Mesenchymal stem cell (in vitro differentiated cells and primary cell): Measurements from ENCODE around the gene TXNL4B.

Experiments used
- DNase-seq: peaks from one replicate; pipeline ENCODE4 v3.0.0-alpha.2; 2013
- H2AFZ ChIP-seq: one replicate; pipeline ENCODE4 v1.6.1; 2013; ENCODE audit warnings: low read depth, mild to moderate bottlenecking, control low read depth, inconsistent platforms, low read length, moderate library complexity
- H2AK5ac ChIP-seq: 2 replicates; pipeline ENCODE4 v1.6.1; 2013; ENCODE audit warnings: low read length, moderate library complexity, mild to moderate bottlenecking, inconsistent platforms; ENCODE audit not compliant: severe bottlenecking
- H2BK120ac ChIP-seq: one replicate; pipeline ENCODE4 v1.6.1; 2013; ENCODE audit warnings: low read depth, mild to moderate bottlenecking, inconsistent platforms, low read length, moderate library complexity
- H2BK12ac ChIP-seq, 2 experiments: one replicate each; pipeline ENCODE4 v1.6.1; 2013; ENCODE audit warnings: inconsistent platforms in 2 of 2, low read length in 2 of 2, mild to moderate bottlenecking in 2 of 2, moderate library complexity in 2 of 2, control low read depth in 1 of 2
- H2BK15ac ChIP-seq: one replicate; pipeline ENCODE4 v1.6.1; 2013; ENCODE audit warnings: mild to moderate bottlenecking, low read depth, inconsistent platforms; ENCODE audit not compliant: poor library complexity, severe bottlenecking
- H2BK5ac ChIP-seq: 2 replicates; pipeline ENCODE4 v1.6.1; 2013; ENCODE audit warnings: low read depth, mild to moderate bottlenecking, low read length, control low read depth, inconsistent platforms; ENCODE audit not compliant: poor library complexity, severe bottlenecking
- H3K14ac ChIP-seq, 2 experiments: one replicate each; pipeline ENCODE4 v1.6.1; 2013; ENCODE audit warnings: inconsistent platforms in 2 of 2, low read length in 2 of 2, control low read depth in 1 of 2, mild to moderate bottlenecking in 1 of 2, moderate library complexity in 1 of 2
- H3K18ac ChIP-seq, 2 experiments: one replicate each; pipeline ENCODE4 v1.6.1; 2013; ENCODE audit warnings: inconsistent platforms in 2 of 2, low read length in 2 of 2, control low read depth in 1 of 2, low read depth in 1 of 2, mild to moderate bottlenecking in 1 of 2
- H3K23ac ChIP-seq, 2 experiments: one replicate each; pipeline ENCODE4 v1.6.1; 2013; ENCODE audit warnings: inconsistent platforms in 2 of 2, low read length in 2 of 2, mild to moderate bottlenecking in 2 of 2, moderate library complexity in 2 of 2, control low read depth in 1 of 2
- H3K27ac ChIP-seq: 2 replicates; pipeline ENCODE4 v1.5.1; 2013; ENCODE audit warnings: mild to moderate bottlenecking, moderate library complexity, low read length, control low read depth, inconsistent platforms; ENCODE audit not compliant: poor library complexity, severe bottlenecking
- H3K27me3 ChIP-seq, 2 experiments: 2 replicates each; pipeline versions ENCODE4 v1.6.1 to v1.7.0; 2013; ENCODE audit warnings: low read length in 2 of 2, mild to moderate bottlenecking in 2 of 2, moderate library complexity in 2 of 2, control low read depth in 1 of 2, inconsistent platforms in 1 of 2; ENCODE audit not compliant: control insufficient read depth in 1 of 2, insufficient read depth in 1 of 2
- H3K36me3 ChIP-seq, 2 experiments: 2 replicates each; pipeline versions ENCODE4 v1.6.1 to v1.7.0; 2013; ENCODE audit warnings: low read length in 2 of 2, control low read depth in 1 of 2, inconsistent platforms in 1 of 2, low read depth in 1 of 2, mild to moderate bottlenecking in 1 of 2; ENCODE audit not compliant: insufficient read depth in 2 of 2, control insufficient read depth in 1 of 2
- H3K4ac ChIP-seq, 2 experiments: one replicate each; pipeline ENCODE4 v1.6.1; 2013; ENCODE audit warnings: inconsistent platforms in 2 of 2, low read length in 2 of 2, mild to moderate bottlenecking in 2 of 2, moderate library complexity in 2 of 2, control low read depth in 1 of 2, low read depth in 1 of 2
- H3K4me1 ChIP-seq: 2 replicates; pipeline ENCODE4 v1.6.1; 2013; ENCODE audit warnings: low read depth, low read length, control low read depth; ENCODE audit not compliant: control insufficient read depth, insufficient read depth
- H3K4me2 ChIP-seq: 2 replicates; pipeline ENCODE4 v1.6.1; 2013; ENCODE audit warnings: low read length, mild to moderate bottlenecking, inconsistent platforms; ENCODE audit not compliant: poor library complexity, severe bottlenecking
- H3K4me3 ChIP-seq, 2 experiments: 2 replicates each; pipeline versions ENCODE4 v1.5.1 to v1.7.0; 2013; ENCODE audit warnings: low read length in 2 of 2, mild to moderate bottlenecking in 2 of 2, control low read depth in 1 of 2, low read depth in 1 of 2; ENCODE audit not compliant: insufficient read depth in 1 of 2
- H3K79me1 ChIP-seq: replicated peaks from 2 replicates; pipeline ENCODE4 v1.6.1; 2013; ENCODE audit warnings: mild to moderate bottlenecking, control low read depth, low read length, inconsistent platforms; ENCODE audit not compliant: poor library complexity, severe bottlenecking
- H3K9ac ChIP-seq: 2 replicates; pipeline ENCODE4 v1.7.0; 2013; ENCODE audit warnings: mild to moderate bottlenecking, low read length, moderate library complexity
- H3K9me3 ChIP-seq: 2 replicates; pipeline ENCODE4 v1.7.0; 2013; ENCODE audit warnings: mild to moderate bottlenecking, low read length; ENCODE audit not compliant: control insufficient read depth
- H4K8ac ChIP-seq: one replicate; pipeline ENCODE4 v1.6.1; 2013; ENCODE audit warnings: inconsistent platforms, mild to moderate bottlenecking, low read length, moderate library complexity
- H4K91ac ChIP-seq: one replicate; pipeline ENCODE4 v1.6.1; 2013; ENCODE audit warnings: mild to moderate bottlenecking, low read length, inconsistent platforms
- WGBS: methylation state at CpG from one replicate; pipeline ENCODE4 v1.1.7; 2013; ENCODE audit warnings: mixed read lengths; 5-methylcytosine and 5-hydroxymethylcytosine counted together

The TXNL4B gene

GRCh38 chr16:72137380-72138063 lies 44.1 kb upstream of the TXNL4B start:
- Histone ChIP-seq H3K4ac (no peak overlapping the region), H3K23ac (no peak overlapping the region), H3K79me1 (no peaks in the 10 kb centered on the region), H2AK5ac (no peak overlapping the region), H3K9me3 (no peaks in the 10 kb centered on the region), H3K27ac (no peak overlapping the region), H3K14ac (no peak overlapping the region), H3K36me3 (no peaks in the 10 kb centered on the region), H4K8ac (no peak overlapping the region), H3K4me2 (no peak overlapping the region), H2BK120ac (no peak overlapping the region), H2BK5ac (no peak overlapping the region), H3K27me3 (peaks cover 0 to 3% of the 10 kb centered on the region in 2 experiments), H2AFZ (no peak overlapping the region), H3K4me1 (peaks cover 2% of the 10 kb centered on the region), H3K4me3 (no peak overlapping the region), H3K9ac (no peak overlapping the region), H2BK15ac (no peak overlapping the region), H3K18ac (no peak overlapping the region), H2BK12ac (no peak overlapping the region), H4K91ac (no peak overlapping the region)
- DNase-seq, result no peak
- WGBS, result 83% methylated on average over 15 of the region's 15 CpGs

DNA sequence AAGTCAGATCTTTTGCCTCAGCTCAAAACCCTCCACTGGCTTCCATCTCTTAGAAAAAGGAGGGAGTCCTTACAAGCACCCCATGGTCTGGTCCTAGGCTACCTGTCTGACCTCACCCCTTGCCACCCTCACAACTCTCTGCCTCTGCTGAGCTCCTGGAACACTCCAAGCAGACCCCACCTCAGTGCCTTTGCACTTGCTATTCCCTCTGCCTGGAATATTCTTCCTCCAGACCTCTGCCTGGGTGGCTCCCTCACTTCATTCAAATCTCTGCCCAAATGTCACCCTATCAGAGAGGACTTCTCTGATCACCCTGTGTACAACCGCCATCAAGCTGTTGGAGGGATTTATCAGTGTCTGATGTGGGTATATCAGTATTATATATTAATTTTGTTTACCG lies 41.1 kb upstream of the TXNL4B start:
- Histone ChIP-seq H3K27me3 (peaks cover 3 to 5% of the 10 kb centered on the region in 2 experiments), H2BK15ac (no peak overlapping the region), H3K9ac (no peak overlapping the region)

GRCh38 chr16:72132726-72133125 lies 39.3 kb upstream of the TXNL4B start:
- no peak overlapping the region for H2AK5ac ChIP-seq
- H2BK120ac ChIP-seq, result no peak overlapping the region
- H4K8ac ChIP-seq, result no peak overlapping the region
- no peak overlapping the region for H3K23ac ChIP-seq
- H3K79me1 ChIP-seq, result no peaks in the 10 kb centered on the region
- H3K4me1 ChIP-seq, result peaks cover 2% of the 10 kb centered on the region
- H3K4ac ChIP-seq, result no peak overlapping the region
- no peak overlapping the region for H3K4me3 ChIP-seq
- H3K27ac ChIP-seq, result no peak overlapping the region
- no peak overlapping the region for H2BK5ac ChIP-seq
- no peak overlapping the region for H4K91ac ChIP-seq
- H3K36me3 ChIP-seq, result no peaks in the 10 kb centered on the region
- DNase-seq, result no peak
- 85% methylated on average over 2 of the region's 3 CpGs for WGBS
- H3K9me3 ChIP-seq, result no peaks in the 10 kb centered on the region
- no peak overlapping the region for H3K9ac ChIP-seq
- H3K27me3 ChIP-seq, result peaks cover 6 to 9% of the 10 kb centered on the region in 2 experiments
- no peak overlapping the region for H3K14ac ChIP-seq
- H3K18ac ChIP-seq, result no peak overlapping the region
- H2BK12ac ChIP-seq, result no peak overlapping the region
- H2BK15ac ChIP-seq, result no peak overlapping the region
- H3K4me2 ChIP-seq, result no peak overlapping the region
- H2AFZ ChIP-seq, result no peak overlapping the region

More for the DNA sequence above, 41.1 kb upstream of the TXNL4B start:
- WGBS, result 100% methylated on average over 2 of the region's 2 CpGs
- no peak overlapping the region for H2BK12ac ChIP-seq
- H3K23ac ChIP-seq, result no peak overlapping the region
- no peaks in the 10 kb centered on the region for H3K79me1 ChIP-seq
- H2BK5ac ChIP-seq, result no peak overlapping the region
- H3K14ac ChIP-seq, result no peak overlapping the region
- H3K4me1 ChIP-seq, result peaks cover 2% of the 10 kb centered on the region
- no peak overlapping the region for H2AK5ac ChIP-seq
- no peak overlapping the region for H3K4me3 ChIP-seq
- no peaks in the 10 kb centered on the region for H3K36me3 ChIP-seq
- no peak overlapping the region for H3K4ac ChIP-seq
- no peak overlapping the region for H4K91ac ChIP-seq
- no peak overlapping the region for H2BK120ac ChIP-seq
- DNase-seq, result no peak
- H3K27ac ChIP-seq, result no peak overlapping the region
- no peak overlapping the region for H3K18ac ChIP-seq
- no peak overlapping the region for H2AFZ ChIP-seq
- no peaks in the 10 kb centered on the region for H3K9me3 ChIP-seq
- no peak overlapping the region for H4K8ac ChIP-seq
- no peak overlapping the region for H3K4me2 ChIP-seq

- no peak for DNase-seq
- peaks cover 6 to 9% of the 10 kb centered on the region in 2 experiments for H3K27me3 ChIP-seq
- no peaks in the 10 kb centered on the region for H3K9me3 ChIP-seq
- H2AFZ ChIP-seq, result no peak overlapping the region
- H4K91ac ChIP-seq, result no peak overlapping the region
- no peak overlapping the region for H4K8ac ChIP-seq
- H3K9ac ChIP-seq, result no peak overlapping the region
- H2AK5ac ChIP-seq, result no peak overlapping the region
- no peak overlapping the region for H3K4me2 ChIP-seq
- H3K79me1 ChIP-seq, result no peaks in the 10 kb centered on the region
- no peak overlapping the region for H3K4ac ChIP-seq
- no peak overlapping the region for H3K27ac ChIP-seq
- H3K18ac ChIP-seq, result no peak overlapping the region
- H2BK120ac ChIP-seq, result no peak overlapping the region
- H3K14ac ChIP-seq, result no peak overlapping the region
- H2BK15ac ChIP-seq, result no peak overlapping the region
- no peak overlapping the region for H2BK12ac ChIP-seq
- no peak overlapping the region for H2BK5ac ChIP-seq
- WGBS, result 74% methylated on average over 6 of the region's 6 CpGs
- H3K36me3 ChIP-seq, result no peaks in the 10 kb centered on the region
- no peak overlapping the region for H3K4me3 ChIP-seq
- no peak overlapping the region for H3K23ac ChIP-seq
- no peaks in the 10 kb centered on the region for H3K4me1 ChIP-seq
Measured at GRCh38 chr16:72131036-72131435, 37.6 kb upstream of the TXNL4B start.
